PC-3 (cell line): ENCODE measurements around the gene HOXD10.

ENCODE experiments used
- CTCF ChIP-seq: fragments of 300-600 bp; sonication (generic); conservative IDR thresholded peaks from 2 replicates; pipeline ENCODE4 v1.5.1; 2017; ENCODE audit warnings: antibody characterized with exemption, low read depth, mild to moderate bottlenecking, low read length
- EZH2 ChIP-seq: fragments of 300-600 bp; sonication (generic); IDR thresholded peaks from one replicate; pipeline ENCODE4 v1.6.1; 2017; ENCODE audit warnings: antibody characterized with exemption, mild to moderate bottlenecking, low read length; ENCODE audit not compliant: unreplicated experiment

DNA sequence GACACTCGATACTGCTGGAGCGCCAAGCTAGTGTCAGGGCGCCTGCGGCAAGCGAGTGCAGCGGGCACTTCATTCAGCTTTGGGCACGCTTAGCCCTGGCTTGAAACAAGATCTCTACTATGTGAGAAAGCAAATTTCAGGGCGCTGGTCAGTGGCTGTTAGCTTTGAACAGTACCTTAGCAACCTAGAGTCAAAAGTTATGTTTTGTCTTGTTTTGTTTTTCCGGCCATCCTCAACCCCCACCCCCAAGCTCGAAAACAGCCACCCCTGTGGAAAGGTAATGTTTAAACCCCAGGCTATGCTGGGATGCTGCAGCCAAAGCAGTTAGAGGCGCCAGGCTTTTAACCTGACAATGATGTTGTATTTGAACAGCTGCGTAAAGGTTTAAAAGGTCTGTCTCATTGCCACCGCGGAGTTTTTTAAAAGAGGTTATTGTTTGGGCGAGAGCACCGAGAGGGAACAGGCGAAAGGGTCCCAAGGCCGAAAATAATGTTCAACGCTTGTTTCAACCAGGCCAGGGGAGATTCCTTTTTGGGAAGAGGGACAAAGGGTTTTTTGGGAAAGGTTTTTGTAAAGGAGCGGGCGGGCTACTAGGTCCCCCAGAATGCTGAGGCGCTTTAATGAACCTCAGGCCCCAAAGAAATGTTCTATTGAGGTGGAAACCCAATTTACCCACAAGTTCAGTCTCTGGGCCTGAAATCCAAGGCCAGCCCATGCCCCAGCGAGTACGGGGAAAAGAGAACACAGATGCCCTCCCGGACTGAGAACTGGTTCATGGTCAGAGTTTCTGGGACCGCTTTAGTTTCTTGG lies 2.3 kb upstream of the HOXD10 start:
- TF ChIP-seq CTCF (no peak), EZH2 (no peak)
